HL-60 (cell line): ENCODE results near the gene MBD2.
A peak's percentile ranks its signal among the peaks of the same experiment; 100 is the strongest.

Experiments used
- CTCF ChIP-seq: IDR thresholded peaks from one replicate; pipeline ENCODE4 v1.5.1; 2011; ENCODE audit warnings: low read length, control low read depth, inconsistent platforms; ENCODE audit not compliant: insufficient read depth
- POLR2AphosphoS5 ChIP-seq: IDR thresholded peaks from 2 replicates; pipeline ENCODE4 v1.6.1; 2012; ENCODE audit warnings: low read depth

GRCh38 chr18:54222922-54223567, 1.4 kb downstream of the MBD2 start:
- TF ChIP-seq POLR2AphosphoS5 (no peak), CTCF (peak; percentile 4)
